ENCODE results near the gene RPL13. TPM values are rescaled to one million over a fixed set of nuclear protein-coding genes. Genes with fewer than 3 reads are reported as not detected.

The RPL13 gene
- total and polyA plus RNA-seq, 2 of the 13 experiments (the other 11 are each of a cell fraction or from before 2014, with no cell fraction given): 2,988 to 4,411 TPM

DNA sequence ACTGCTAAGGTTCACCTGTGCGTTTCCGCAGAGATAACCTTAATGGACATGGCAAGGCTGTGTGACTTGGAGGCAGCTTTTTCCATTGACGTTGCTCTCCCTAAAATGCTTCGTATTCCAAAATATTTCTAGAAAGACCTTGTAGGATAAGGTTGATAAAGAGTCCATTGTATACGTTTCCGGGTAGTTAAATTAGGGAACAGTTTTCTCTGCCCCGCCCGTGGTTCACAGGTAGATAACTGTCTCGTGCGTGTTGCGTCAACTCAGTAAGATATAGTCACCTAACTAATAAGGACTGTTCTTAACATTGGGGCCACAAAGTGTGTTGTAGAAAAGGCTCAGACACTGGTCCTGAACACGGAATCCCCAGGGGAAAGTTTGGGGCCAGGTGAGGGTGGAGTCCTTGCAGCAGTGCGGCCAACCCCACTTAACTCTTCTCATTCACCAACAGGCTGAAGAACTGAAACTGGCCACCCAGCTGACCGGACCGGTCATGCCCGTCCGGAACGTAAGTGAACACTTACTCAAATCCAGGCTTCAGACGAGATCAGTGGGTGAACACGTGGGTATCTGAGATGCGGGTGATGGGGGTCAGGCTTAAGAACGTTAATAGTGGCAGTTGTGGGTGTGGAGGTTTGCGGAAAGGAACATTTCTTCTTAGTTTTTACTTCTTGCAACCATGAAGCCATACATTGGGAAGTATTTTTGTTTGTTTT is 1.6 kb downstream of the RPL13 start (continued):
- TF ChIP-seq PLRG1 (conservative IDR thresholded peaks at IDR 0.05): no peak
- TF ChIP-seq, protein P1, sequence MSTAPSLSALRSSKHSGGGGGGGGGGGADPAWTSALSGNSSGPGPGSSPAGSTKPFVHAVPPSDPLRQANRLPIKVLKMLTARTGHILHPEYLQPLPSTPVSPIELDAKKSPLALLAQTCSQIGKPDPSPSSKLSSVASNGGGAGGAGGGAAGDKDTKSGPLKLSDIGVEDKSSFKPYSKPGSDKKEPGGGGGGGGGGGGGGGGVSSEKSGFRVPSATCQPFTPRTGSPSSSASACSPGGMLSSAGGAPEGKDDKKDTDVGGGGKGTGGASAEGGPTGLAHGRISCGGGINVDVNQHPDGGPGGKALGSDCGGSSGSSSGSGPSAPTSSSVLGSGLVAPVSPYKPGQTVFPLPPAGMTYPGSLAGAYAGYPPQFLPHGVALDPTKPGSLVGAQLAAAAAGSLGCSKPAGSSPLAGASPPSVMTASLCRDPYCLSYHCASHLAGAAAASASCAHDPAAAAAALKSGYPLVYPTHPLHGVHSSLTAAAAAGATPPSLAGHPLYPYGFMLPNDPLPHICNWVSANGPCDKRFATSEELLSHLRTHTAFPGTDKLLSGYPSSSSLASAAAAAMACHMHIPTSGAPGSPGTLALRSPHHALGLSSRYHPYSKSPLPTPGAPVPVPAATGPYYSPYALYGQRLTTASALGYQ (CRISPR knock-in tag; IDR thresholded peaks at IDR 0.05): no peak
- TF ChIP-seq, protein P2, sequence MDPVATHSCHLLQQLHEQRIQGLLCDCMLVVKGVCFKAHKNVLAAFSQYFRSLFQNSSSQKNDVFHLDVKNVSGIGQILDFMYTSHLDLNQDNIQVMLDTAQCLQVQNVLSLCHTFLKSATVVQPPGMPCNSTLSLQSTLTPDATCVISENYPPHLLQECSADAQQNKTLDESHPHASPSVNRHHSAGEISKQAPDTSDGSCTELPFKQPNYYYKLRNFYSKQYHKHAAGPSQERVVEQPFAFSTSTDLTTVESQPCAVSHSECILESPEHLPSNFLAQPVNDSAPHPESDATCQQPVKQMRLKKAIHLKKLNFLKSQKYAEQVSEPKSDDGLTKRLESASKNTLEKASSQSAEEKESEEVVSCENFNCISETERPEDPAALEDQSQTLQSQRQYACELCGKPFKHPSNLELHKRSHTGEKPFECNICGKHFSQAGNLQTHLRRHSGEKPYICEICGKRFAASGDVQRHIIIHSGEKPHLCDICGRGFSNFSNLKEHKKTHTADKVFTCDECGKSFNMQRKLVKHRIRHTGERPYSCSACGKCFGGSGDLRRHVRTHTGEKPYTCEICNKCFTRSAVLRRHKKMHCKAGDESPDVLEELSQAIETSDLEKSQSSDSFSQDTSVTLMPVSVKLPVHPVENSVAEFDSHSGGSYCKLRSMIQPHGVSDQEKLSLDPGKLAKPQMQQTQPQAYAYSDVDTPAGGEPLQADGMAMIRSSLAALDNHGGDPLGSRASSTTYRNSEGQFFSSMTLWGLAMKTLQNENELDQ (CRISPR knock-in tag; IDR thresholded peaks at IDR 0.05; ENCODE audit: borderline replicate concordance): no peak
- TF ChIP-seq GTF3A (CRISPR knock-in tag; conservative IDR thresholded peaks at IDR 0.05): 0 out of 2 replicates have a peak, but pooled peaks have one; percentile 46
- no peak for TF ChIP-seq RFX5 (IDR thresholded peaks at IDR 0.05; ENCODE audit: low read depth, low read length)
- no peak for TF ChIP-seq IRF2 (CRISPR knock-in tag; IDR thresholded peaks at IDR 0.05)
- TF ChIP-seq ZFP1 (CRISPR knock-in tag; IDR thresholded peaks at IDR 0.05): no peak
- no peak for TF ChIP-seq ZFX (CRISPR knock-in tag; IDR thresholded peaks at IDR 0.05; ENCODE audit: low read depth)
- TF ChIP-seq, protein P3, sequence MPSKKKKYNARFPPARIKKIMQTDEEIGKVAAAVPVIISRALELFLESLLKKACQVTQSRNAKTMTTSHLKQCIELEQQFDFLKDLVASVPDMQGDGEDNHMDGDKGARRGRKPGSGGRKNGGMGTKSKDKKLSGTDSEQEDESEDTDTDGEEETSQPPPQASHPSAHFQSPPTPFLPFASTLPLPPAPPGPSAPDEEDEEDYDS (CRISPR knock-in tag; IDR thresholded peaks at IDR 0.05): no peak
- TF ChIP-seq EED (CRISPR knock-in tag; IDR thresholded peaks at IDR 0.05): no peak
- no peak for TF ChIP-seq SPEN (CRISPR knock-in tag; IDR thresholded peaks at IDR 0.05; ENCODE audit: low read depth)
- no peak for TF ChIP-seq ZNF329 (CRISPR knock-in tag; IDR thresholded peaks at IDR 0.05; ENCODE audit: low read depth)
- no peak for TF ChIP-seq ZNF607 (CRISPR knock-in tag; IDR thresholded peaks at IDR 0.05; ENCODE audit: borderline replicate concordance)
- TF ChIP-seq SMYD3 (CRISPR knock-in tag; IDR thresholded peaks at IDR 0.05): no peak
- no peak for TF ChIP-seq ZNF235 (CRISPR knock-in tag; IDR thresholded peaks at IDR 0.05; ENCODE audit: borderline replicate concordance)
- TF ChIP-seq ELF3 (CRISPR knock-in tag; IDR thresholded peaks at IDR 0.05): no peak
- TF ChIP-seq SIX1 (CRISPR knock-in tag; IDR thresholded peaks at IDR 0.05; ENCODE audit: borderline replicate concordance): no peak
- no peak for TF ChIP-seq U2AF1 (optimal IDR thresholded peaks at IDR 0.05; ENCODE audit: low read depth, low read length)
- TF ChIP-seq HNRNPLL (IDR thresholded peaks at IDR 0.05; ENCODE audit: low read depth, low read length, poor library complexity, severe bottlenecking): no peak
- no peak for TF ChIP-seq ZNF644 (CRISPR knock-in tag; IDR thresholded peaks at IDR 0.05; ENCODE audit: low read depth)
- no peak for TF ChIP-seq HNRNPL (IDR thresholded peaks at IDR 0.05; ENCODE audit: low read depth, low read length)
- TF ChIP-seq JUNB (CRISPR knock-in tag; IDR thresholded peaks at IDR 0.05; ENCODE audit: borderline replicate concordance): no peak
- TF ChIP-seq, protein P4, sequence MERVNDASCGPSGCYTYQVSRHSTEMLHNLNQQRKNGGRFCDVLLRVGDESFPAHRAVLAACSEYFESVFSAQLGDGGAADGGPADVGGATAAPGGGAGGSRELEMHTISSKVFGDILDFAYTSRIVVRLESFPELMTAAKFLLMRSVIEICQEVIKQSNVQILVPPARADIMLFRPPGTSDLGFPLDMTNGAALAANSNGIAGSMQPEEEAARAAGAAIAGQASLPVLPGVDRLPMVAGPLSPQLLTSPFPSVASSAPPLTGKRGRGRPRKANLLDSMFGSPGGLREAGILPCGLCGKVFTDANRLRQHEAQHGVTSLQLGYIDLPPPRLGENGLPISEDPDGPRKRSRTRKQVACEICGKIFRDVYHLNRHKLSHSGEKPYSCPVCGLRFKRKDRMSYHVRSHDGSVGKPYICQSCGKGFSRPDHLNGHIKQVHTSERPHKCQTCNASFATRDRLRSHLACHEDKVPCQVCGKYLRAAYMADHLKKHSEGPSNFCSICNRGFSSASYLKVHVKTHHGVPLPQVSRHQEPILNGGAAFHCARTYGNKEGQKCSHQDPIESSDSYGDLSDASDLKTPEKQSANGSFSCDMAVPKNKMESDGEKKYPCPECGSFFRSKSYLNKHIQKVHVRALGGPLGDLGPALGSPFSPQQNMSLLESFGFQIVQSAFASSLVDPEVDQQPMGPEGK (CRISPR knock-in tag; IDR thresholded peaks at IDR 0.05): no peak
- TF ChIP-seq ZNF317 (CRISPR knock-in tag; IDR thresholded peaks at IDR 0.05): no peak
- no peak for TF ChIP-seq EP300 (IDR thresholded peaks at IDR 0.05; ENCODE audit: low read depth in 2 of 2, low read length in 2 of 2)
- TF ChIP-seq EP300 (CRISPR knock-in tag; IDR thresholded peaks at IDR 0.05; ENCODE audit: borderline replicate concordance): no peak
